NCI-H1930 (cell line): ENCODE data around the gene FAM217B.
A peak's percentile ranks its signal among the peaks of the same experiment; 100 is the strongest.
"Not testable (repeated sequence)": the region's sequence is repeated elsewhere in the genome, so short reads cannot be mapped to it uniquely, and the experiment has no call there.

ENCODE experiments used
- DNase-seq, 2 experiments: peaks; one replicate each; lab custom pipeline; 2025; lab: John Stamatoyannopoulos, UW

The FAM217B gene

GRCh38 chr20:59938696-59939051 lies 1.5 kb upstream of the FAM217B start:
- DNase-seq = no peak

DNA sequence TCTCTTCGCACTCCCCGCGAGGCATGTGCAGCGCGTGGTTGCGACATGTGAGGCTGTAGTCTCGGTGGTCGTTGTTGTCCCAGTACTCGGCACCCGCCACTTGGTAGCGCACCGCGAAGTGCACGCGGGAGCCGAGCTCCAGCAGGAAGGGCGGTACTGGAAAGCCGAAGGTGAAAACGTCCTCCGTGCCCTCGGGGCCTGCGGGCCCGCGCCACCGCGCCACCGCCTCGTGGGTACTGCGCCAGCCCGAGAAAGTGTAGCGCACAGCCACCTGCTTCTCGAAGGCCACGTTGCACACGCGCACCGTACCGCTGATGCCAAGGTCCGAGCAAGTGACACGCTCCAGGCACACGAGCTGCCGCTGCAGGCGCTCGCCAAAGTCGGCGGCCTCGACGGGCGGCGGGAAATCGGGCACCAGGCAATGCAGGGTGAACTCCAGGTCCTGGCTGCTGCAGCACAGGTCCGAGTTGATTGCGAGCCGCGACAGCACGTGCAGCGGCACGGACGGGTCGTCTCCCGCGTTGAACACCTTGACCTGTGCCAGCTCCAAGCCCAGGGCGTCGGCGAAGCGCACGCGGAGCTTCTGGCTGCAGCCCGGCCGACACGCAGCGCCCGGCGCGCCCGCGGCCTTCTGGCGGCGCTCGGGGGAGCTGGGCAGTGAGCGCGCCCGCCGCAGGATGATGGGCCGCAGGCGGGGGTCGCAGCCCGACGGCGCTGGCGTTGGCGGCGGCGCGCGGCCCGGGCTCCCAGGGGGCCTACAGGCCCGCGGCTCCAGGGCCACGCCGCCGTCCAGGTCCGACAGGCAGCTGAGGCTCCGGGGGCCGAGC lies 924 bp upstream of the FAM217B start:
- no peak for DNase-seq

- DNase-seq = no peak
Observed at GRCh38 chr20:59939879-59940128, 385 bp upstream of the FAM217B start.

DNA sequence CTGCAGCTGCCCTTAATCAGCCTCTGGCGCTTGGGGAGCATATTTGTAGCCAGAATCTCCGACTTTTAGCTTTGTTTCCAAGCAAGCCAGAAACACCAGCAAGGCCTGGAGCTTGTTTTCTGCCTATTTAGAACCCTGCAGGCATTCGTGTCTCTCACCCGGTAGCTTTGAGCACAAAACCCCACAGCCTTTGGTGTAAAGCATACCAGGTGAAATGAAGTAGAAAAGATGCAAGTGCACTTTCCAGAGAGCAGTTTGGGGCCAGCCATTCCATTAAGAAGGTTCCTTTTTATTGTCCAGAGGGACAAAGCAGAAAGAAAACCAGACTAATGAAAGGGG lies 736 bp downstream of the FAM217B start:
- DNase-seq = no peak

- no peak for DNase-seq
Observed at GRCh38 chr20:59942245-59942644, 2.1 kb downstream of the FAM217B start.

DNA sequence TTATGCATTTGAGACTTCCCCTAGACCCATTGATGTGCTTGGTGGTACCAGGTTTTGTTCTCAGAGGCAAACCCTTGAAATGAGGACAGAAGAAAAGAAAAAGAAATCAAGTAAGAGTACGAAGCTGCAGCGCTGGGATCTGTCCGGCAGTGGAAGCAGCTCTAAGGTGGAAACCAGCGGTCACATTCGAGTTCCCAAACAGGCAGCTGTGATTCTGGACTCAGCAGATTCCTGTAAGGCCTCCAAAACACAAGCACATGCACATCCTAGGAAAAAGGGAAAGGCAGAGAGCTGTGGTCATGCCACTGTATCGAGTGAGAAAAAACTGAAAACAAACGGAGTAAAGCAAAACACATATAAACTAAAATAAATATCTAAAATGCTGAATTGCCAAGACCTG lies 4.5 kb downstream of the FAM217B start:
- no peak for DNase-seq

GRCh38 chr20:59945175-59945574 lies 5.0 kb downstream of the FAM217B start:
- no peak for DNase-seq

DNA sequence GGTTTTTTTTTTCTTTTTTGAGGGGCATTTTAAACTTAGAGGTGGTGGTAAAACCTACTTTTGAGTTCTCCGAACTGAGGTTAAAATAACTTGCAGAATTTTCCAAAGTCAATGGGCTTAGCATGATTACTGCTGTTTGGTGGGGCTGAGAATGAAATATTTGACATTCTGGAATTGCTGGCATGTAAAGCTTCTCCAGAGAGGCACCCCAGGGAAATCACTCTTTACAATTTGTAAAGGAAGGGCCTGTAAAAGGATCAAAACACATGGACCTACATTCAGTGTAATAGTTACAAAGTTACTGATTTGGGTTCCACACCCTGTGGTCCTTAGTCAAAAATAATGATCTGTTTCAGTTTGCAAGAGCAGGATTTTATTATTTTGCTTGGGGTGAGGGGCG lies 5.5 kb downstream of the FAM217B start:
- no peak for DNase-seq

GRCh38 chr20:59947376-59947775 lies 7.2 kb downstream of the FAM217B start:
- no peak for DNase-seq

DNA sequence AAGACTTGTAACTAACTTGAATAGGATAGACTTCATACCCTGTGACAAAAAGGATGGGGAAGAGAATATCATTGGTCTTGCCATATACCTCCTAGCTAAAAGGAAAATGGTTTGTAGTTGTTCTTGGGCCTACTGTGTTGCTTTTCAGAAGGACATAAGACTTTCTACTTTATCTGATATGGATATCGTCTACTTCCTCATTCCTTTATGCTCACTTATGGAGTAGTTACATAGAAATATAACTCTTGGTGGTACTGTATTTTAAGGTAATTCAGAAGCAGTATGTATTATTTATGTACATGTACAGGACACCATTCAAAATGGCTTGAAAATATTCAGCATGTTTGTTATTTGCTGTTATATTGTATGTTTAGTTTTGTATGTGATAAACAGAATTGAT lies 8.0 kb downstream of the FAM217B start:
- no peak for DNase-seq

DNA sequence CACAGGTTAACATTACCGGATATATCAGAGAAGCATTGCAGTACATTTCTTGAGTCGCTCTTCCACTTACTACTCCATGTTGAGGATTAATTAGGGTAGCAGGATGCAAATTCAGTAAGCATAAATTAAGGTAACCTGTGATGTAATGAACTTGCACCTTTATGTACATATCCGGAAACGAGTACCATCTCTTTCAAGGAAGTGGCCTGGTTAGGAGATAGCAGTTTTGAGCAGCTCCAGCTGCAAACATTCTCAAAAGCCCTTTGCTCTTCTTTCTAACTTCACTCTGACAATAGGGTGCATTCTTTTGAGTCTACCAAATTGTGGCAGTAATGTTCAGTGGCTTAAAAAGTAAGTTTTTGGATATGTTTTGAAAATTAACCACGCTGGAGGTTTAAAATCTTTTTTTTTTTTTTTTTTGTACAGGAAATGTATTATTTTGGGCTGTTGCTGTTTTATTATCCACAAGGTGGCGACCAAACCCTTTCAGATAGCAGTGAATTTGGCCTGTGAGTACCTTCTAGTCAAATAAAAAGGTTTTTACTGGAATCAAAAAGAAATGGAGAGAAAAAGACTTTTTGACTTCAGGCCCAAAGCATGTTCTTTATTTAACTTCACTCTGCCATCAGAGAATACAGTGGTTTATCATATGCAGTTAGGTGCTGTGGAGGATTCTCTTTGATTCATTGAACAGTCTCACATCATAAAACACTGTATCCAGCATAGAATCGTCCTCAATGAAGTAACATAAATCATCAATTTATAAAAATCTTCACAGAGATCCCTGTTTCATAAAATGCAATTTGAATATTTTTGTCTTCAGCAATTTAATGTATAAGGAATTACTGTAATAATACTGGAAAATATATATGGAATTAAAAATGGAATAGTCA lies 8.9 kb downstream of the FAM217B start:
- DNase-seq = peak; percentile 21 to 24

- no peak for DNase-seq
Observed at GRCh38 chr20:59949911-59950310, 9.7 kb downstream of the FAM217B start.

DNA sequence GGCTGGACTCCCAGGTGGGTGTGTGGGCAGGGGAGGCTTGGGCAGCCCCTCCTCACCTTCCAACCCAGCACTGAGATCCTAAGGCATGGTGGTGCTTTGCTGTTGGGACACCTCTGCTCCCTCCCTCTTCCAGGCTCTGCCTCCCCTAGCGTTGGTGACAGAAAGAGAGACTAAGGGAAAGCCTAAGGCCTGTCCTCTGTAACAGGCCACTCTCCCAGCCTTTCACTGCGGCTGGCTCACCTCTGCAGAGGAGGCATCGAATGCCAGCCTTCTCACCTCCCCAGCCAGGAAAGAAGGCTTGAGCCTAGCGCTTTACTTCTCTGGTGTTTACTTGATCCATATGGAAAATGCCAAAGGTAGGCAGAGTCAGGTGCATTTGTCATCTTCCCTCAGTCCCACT lies 14.5 kb downstream of the FAM217B start:
- no peak for DNase-seq

DNA sequence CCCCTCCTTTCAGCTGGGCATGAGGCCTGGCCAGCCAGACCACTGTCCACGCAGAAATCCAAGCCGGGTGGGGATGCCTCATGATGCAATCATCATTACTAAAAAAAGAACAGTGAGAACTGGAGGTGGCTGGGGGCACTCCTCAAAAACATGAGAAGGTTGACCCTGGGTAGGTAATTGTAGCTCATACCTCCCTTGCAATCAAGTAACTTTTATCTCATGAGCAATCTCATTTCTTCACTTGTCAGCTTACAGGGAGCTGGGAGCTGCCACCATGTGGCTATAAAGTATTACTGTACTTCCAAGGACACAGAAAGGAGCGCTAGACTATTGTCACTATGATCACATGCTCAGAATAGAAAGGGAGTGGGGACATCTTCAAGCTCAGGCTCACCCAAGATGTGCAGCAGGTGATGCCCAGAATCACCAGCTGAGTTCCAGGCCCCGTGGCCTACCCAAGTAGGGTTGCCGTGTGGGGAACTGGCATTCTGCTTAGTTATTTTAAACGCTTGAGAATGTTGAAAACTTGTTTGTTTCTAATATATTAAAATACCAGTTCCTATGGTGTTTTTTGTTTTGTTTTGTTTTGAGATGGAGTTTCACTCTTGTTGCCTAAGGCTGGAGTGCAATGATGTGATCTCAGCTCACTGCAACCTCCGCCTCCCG lies 15.1 kb downstream of the FAM217B start:
- DNase-seq = peak in 1 of 2 experiments; percentile 16

GRCh38 chr20:59957568-59957967 lies 17.4 kb downstream of the FAM217B start:
- not testable (repeated sequence) for DNase-seq

DNA sequence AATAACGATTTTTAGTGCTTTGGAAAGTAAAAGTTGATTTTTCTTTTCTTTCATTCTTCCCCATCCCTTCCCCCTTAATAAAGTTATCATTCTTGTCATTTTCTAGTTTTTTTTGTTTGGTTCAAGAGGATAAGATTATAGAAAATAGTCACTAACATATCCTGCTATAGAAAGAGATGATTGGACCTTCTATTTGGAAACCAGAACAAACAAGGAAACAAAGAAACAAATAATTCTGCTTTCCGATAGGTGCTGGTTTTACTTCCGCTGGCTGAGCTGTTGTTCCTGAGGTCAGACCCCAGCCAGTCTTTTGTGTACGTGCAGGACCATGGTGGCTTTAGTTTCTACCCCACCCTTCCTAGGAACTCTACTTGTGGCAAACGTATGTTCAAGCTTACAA lies 17.9 kb downstream of the FAM217B start, which contains the start of gene CDH26:
Gene CDH26 (plus strand): TSS at position 301 of the 400 bp plus-strand sequence. CDS start 304 bp downstream, outside the sequence.
- DNase-seq = no peak

DNA sequence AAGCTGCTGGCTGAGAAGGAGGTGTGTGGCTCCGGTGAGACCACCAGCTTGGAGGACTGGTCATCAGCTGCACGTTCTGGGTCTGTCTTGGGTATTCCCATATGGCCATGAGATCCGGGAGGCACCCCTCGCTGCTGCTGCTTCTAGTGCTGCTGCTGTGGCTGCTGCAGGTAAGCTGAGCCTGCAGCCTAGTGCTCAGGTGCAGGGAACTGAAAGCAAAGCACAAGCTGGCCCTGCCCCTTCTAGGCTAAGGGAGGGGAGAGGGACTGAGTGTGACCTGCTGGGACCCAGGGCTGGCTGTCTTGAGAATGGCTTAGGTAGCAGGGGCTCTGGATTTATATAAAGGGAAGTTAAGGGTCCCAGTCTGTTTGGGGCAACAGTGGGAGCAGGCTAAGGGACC lies 18.4 kb downstream of the FAM217B start:
- DNase-seq = no peak

DNA sequence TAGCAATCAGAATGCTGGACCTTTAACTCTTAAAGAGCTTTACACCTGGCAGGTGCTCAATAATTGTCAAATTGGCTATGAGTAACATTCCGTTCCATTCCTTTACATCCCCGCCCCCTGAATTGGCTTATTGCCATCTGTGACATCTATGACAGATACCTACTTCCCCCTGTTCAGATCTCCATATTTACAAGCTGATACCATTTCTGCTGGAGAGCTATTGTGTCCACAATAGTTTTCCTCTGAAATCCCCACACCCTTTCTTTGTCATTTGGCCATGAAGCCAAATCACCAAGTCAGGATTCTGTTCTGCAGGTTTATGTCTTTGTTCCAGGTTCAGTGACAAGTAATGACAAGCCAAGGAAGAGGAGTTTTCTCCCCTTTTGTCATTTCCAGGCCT lies 21.2 kb downstream of the FAM217B start:
- no peak for DNase-seq

GRCh38 chr20:59962155-59962554 lies 22.0 kb downstream of the FAM217B start:
- DNase-seq = no peak

- DNase-seq = no peak
Observed at GRCh38 chr20:59966428-59966827, 26.2 kb downstream of the FAM217B start.

DNA sequence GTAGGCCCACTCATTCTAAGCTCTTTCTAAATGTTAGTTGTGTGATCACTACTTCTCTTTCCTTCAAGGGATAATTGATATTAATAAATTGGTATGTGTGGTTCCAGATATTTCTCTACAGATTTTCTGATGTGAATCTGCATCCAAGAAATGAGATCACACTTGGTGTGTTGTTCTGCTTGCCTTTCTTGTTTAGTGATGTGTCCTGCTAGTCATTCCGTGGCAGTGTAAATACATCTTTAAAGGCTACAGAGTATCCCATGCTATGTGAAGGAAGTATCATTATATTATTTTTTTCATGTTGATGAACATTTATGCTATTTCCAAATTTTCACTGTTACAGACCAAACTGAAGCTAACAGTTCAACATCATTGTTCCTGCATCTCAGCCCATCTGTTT lies 31.2 kb downstream of the FAM217B start:
- no peak for DNase-seq

GRCh38 chr20:59972037-59972801 lies 32.0 kb downstream of the FAM217B start:
- DNase-seq = no peak
